GM18873 (cell line): ENCODE results near the gene FLG.
"Not testable (repeated sequence)": the region's sequence is repeated elsewhere in the genome, so short reads cannot be mapped to it uniquely, and the experiment has no call there.

ENCODE experiments used
- ATAC-seq: cut with Tn5 transposase; IDR thresholded peaks from one replicate; pipeline ENCODE4 v1.9.1; 2021; ENCODE audit warnings: mild to moderate bottlenecking, moderate library complexity, moderate number of reproducible peaks; ENCODE audit not compliant: unreplicated experiment, low FRiP score

Gene FLG

DNA sequence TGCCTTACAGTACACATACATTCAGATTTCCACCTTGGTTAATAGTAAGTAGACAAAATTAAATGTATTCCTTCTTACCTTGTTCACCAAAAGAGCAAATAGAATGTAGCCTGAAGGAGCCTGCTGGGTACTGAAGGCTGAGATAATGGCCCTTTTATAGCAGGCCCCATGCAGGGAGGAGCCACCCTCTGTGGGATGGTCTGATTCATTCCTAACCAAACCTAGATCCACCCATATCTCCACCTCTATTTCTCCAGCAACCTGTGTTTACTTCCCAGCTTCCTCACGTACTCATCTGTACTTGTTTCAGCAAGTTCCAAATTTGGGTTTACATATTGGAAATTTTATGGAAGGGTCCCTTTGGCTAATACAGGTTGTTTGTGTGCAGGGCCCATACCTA is at the start of gene FLG:
Gene FLG (minus strand): TSS at position 129 of the 400 bp plus-strand sequence. CDS start 9,783 bp downstream, outside the sequence.
- no peak for ATAC-seq

DNA sequence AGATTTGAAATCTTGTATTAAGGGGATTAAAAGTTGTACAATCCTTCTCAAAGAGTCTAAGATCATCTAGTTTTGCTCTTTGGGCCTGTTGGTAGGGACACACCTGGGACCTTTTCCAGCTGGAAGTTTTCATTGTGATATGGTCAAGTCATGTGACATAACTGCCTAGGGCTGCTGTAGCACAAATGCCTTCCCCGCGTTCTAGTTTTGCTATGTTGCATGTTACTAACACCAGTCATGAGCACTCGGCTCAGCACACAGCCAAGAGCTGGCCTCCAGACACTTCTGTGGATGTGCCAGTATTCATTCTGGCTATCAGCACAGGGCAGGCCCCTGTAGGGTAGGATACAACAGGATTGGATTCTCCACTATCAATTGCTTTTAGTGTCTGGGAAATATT is 49.4 kb upstream of the FLG start:
- ATAC-seq: no peak

DNA sequence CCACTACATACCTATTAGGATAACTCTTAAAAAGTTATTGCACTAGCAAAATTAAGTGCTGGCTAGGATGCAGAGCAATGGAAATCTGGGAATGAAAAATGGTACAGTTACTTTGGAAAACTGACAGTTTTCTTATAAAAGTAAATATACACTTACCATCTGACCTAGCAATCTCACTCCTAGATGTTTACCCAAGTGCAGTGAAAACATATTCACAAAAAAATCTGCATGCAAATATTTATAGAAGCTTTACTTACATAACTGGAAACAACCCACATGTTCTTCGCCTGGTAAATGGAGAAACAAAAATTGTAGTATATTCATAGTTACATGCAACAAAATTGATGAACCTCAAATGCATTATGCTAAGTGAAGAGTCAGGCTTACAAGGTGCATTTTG is 47.6 kb upstream of the FLG start:
- no peak for ATAC-seq

- ATAC-seq: no peak
Observed at GRCh38 chr1:152367436-152367835, 42.4 kb upstream of the FLG start.

DNA sequence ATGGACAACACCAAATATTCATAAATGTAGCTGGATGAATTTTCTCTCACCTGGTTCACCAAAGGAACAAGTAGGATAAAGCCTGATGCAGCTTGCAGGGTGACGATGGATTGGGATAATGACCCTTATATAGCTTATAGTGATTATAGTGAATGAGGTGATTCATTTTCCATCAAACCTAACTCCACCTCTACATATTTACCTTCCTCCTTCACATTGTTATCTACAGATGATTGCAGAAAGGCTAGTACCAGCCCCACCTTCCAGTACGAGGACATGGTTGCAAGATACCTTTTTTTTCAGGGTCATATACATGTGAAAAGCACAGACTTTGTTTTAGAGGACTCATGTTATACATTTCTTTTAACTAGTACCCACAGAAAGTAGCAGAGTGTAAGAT is 34.9 kb upstream of the FLG start, which contains the start of gene FLG2:
Gene FLG2 (minus strand): TSS at position 101 of the 400 bp plus-strand sequence. CDS start 1,122 bp downstream, outside the sequence.
- no peak for ATAC-seq

DNA sequence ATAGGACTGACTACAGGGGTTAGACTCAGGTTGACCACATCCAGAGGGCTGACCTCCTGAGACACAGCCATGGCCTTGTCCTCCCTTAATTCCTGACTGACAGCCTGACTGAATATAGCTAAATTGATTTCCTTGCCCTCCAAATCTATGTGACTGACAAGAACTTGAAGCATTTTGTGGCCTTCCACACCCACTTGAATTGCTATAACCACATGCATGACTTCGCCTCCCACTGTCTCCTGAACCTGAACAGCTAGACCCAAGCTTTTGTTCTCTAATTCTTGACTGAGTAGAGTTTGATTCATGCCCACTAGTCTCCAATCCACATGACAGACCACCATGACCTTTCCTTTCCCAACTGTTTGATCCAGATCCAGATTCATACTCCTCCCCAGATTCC is 31.7 kb upstream of the FLG start:
- ATAC-seq: no peak

DNA sequence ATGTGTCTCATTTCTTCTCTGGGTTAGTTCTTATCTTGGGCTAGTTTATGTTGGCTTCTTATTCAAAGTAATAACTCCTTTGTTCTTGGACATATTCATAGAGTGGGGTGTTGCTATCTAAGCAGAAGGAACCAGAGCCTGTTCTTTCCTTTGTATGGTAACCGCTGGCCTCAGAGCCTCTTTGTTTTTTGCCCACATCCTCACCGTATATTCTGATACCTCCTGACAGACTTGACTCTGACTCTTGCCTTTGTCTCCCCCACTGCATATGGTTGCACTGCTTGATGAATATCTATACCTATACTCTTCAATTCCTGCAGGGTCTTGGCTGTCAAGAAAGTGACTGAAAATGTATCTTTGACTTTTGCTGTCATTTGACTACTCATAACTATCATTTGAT is 24.6 kb upstream of the FLG start:
- no peak for ATAC-seq

DNA sequence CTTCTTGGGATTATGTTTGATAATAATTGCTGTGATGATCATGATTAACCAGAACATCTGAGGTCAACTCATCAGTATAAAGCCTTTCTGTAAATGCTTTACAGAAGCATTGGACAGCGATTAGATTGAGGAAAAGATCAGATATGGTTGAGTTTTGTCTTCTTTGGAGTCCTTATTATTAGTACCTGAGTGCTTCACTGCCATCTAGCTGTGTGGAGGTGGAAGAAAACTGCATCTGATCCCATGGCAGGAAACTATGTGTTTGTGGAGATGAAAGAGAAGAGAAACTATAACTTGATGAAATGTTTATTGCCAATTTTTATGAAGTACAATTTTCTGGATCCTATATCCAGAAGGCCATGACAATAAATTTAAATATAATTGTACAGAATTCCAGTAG is 23.4 kb upstream of the FLG start:
- ATAC-seq: no peak

GRCh38 chr1:152347116-152347728 is 22.2 kb upstream of the FLG start:
- no peak for ATAC-seq

GRCh38 chr1:152344438-152344837 is 19.4 kb upstream of the FLG start:
- no peak for ATAC-seq

- ATAC-seq: no peak
Observed at GRCh38 chr1:152343006-152343405, 18.0 kb upstream of the FLG start.

- ATAC-seq: no peak
Observed at GRCh38 chr1:152335399-152335798, 10.4 kb upstream of the FLG start.

- ATAC-seq: no peak
Observed at GRCh38 chr1:152328801-152329391, 3.9 kb upstream of the FLG start.

DNA sequence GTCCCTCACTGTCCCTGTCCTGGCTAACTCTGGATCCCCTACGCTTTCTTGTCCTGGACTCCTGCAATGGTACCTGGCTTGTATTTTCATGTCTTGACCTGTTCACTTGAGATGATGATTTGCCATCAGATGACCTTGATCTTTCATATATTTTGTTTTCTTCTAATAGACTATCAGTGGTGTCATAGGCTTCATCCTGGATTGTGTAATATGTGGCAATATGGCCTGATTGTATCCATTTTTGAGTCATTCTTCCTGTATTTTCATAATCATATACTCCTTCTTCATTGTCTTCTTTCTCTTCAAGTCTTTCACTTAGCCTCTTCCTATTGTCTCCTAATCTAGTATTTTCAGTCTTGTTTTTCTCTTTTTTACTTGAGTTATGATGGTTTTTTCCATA is 11.1 kb downstream of the FLG start:
- no peak for ATAC-seq

GRCh38 chr1:152313319-152313801 is 11.7 kb downstream of the FLG start:
- ATAC-seq: no peak

DNA sequence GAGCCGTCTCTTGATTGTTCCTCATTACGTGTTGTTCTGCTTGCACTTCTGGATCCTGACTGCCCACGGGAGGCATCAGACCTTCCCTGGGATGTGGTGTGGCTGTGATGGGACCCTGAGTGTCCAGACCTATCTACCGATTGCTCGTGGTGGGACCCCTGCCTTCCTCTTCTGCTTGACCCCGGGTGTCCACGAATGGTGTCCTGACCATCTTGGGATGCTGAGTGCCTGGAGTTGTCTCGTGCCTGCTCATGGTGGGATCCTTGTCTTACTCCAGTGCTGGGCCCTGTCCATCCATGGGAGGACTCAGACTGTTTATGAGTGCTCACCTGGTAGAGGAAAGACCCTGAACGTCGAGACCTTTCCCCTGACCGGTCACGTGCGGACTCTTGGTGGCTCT is 12.9 kb downstream of the FLG start:
- not testable (repeated sequence) for ATAC-seq

DNA sequence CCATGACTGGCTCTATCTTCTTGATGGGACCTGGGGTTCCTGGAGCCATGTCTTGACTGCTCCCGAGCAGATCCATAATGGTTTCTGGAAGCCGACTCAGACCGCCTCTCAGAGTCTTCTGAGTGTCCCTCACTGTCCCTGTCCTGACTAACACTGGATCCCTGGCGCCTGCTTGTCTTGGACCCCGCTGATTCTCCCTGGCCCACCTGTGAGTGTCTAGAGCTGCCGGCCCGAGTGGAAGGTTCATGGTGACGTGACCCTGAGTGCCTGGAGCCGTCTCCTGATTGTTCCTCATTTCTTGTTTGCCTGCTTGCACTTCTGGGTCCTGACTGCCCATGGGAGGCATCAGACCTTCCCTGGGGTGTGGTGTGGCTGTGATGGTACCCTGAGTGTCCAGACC is 15.1 kb downstream of the FLG start:
- no peak for ATAC-seq

- not testable (repeated sequence) for ATAC-seq
Observed at GRCh38 chr1:152309320-152309901, 15.6 kb downstream of the FLG start.

DNA sequence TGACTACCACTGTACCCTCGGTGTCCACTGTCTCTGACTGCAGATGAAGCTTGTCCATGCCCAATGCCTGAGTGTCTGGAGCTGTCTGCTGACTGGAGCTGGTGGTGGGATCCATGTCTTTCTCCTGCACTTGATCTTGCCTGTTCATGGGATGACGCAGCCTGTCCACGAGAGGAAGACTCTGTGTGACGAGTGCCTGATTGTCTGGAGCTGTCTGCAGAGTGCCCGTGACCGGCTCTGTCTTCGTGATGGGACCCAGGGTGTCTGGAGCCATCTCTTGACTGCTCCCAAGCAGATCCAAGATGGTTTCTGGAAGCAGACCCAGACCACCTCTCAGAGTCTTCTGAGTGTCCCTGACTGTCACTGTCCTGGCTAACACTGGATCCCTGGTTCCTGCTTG is 16.3 kb downstream of the FLG start:
- not testable (repeated sequence) for ATAC-seq

DNA sequence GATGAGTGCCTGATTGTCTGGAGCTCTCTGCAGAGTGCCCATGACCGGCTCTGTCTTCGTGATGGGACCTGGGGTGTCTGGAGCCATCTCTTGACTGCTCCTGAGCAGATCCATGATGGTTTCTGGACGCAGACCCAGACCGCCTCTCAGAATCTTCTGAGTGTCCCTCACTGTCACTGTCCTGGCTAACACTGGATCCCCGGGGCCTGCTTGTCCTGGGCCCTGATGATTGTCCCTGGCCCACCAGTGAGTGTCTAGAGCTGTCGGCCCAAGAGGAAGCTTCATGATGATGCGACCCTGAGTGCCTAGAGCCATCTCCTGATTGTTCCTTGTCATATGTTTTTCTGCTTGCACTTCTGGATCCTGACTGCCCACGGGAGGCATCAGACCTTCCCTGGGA is 17.1 kb downstream of the FLG start:
- ATAC-seq: not testable (repeated sequence)

DNA sequence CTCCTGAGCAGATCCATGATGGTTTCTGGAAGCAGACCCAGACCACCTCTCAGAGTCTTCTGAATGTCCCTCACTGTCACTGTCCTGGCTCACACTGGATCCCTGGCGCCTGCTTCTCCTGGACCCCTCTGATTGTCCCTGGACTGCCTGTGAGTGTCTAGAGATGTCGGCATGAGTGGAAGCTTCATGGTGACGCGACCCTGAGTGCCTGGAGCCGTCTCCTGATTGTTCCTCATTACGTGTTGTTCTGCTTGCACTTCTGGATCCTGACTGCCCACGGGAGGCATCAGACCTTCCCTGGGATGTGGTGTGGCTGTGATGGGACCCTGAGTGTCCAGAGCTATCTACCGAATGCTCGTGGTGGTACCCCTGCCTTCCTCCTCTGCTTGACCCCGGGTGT is 18.9 kb downstream of the FLG start:
- ATAC-seq: not testable (repeated sequence)

DNA sequence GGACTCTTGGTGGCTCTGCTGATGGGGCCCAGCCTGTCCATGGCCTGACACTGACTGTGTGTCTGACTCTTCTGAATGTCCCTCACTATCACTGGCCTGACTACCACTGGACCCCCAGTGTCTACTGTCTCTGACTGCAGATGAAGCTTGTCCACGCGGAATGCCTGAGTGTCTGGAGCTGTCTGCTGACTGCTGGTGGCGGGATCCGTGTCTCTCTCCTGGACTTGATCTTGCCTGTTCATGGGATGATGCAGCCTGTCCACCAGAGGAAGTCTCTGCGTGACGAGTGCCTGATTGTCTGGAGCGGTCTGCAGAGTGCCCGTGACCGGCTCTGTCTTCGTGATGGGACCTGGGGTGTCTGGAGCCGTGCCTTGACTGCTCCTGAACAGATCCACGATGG is 20.3 kb downstream of the FLG start:
- ATAC-seq: not testable (repeated sequence)
